Measurements from ENCODE around the gene SNAP25.

GRCh38 chr20:10225439-10226060, 6.9 kb downstream of the SNAP25 start:
- TF ChIP-seq CTCF (IDR thresholded peaks at IDR 0.05) = no peak
- no peak for TF ChIP-seq POLR2AphosphoS5 (IDR thresholded peaks at IDR 0.05)
